Vagina (tissue), 2 donors: ENCODE results near the gene FMNL2.

Source experiments
- POLR2A ChIP-seq, 2 donors: fragments of 450-650 bp; IDR thresholded peaks; one replicate each; pipeline ENCODE4 v1.6.1; 2017; ENCODE audit warnings: antibody characterized with exemption in 2 of 2, mild to moderate bottlenecking in 2 of 2, moderate library complexity in 2 of 2
- POLR2AphosphoS5 ChIP-seq, 2 donors: sonication (generic); formaldehyde crosslinking; IDR thresholded peaks; one replicate each; pipeline ENCODE4 v1.9.0; 2017; ENCODE audit warnings: antibody characterized with exemption in 2 of 2, mild to moderate bottlenecking in 2 of 2, low read depth in 1 of 2; ENCODE audit not compliant: insufficient read depth in 1 of 2
- TF ChIP-seq, protein P1 (sequence below), 3 experiments: fragments of 450-650 bp in 2 of 3; fragments of 200-600 bp in 1 of 3; sonication (generic) in 1 of 3; IDR thresholded peaks; one replicate each; pipeline ENCODE4 v1.5.1; 2017 to 2019; ENCODE audit warnings: antibody characterized with exemption in 3 of 3, mild to moderate bottlenecking in 2 of 3, moderate library complexity in 2 of 3

DNA sequence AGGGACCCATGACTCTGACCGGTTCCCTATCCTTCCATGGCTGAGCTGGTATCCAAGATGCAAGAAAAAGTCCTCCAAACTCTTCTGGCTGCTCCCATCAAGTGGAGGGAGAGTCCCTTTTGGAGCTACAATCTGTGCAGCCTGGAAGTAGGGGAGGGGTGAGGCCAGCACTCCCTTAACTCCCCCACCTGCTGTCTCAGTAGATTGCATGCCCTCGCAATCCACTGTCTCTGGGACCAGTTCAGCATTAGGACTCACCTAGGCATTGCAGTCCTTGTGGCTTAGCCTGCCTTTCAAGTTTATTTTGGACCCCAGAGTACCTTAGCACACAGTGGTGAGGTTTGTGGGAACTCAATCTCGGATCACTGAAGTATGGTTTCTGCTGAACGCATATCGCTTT is 14.2 kb upstream of the FMNL2 start:
- TF ChIP-seq, protein P1, sequence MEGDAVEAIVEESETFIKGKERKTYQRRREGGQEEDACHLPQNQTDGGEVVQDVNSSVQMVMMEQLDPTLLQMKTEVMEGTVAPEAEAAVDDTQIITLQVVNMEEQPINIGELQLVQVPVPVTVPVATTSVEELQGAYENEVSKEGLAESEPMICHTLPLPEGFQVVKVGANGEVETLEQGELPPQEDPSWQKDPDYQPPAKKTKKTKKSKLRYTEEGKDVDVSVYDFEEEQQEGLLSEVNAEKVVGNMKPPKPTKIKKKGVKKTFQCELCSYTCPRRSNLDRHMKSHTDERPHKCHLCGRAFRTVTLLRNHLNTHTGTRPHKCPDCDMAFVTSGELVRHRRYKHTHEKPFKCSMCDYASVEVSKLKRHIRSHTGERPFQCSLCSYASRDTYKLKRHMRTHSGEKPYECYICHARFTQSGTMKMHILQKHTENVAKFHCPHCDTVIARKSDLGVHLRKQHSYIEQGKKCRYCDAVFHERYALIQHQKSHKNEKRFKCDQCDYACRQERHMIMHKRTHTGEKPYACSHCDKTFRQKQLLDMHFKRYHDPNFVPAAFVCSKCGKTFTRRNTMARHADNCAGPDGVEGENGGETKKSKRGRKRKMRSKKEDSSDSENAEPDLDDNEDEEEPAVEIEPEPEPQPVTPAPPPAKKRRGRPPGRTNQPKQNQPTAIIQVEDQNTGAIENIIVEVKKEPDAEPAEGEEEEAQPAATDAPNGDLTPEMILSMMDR (IDR thresholded peaks at IDR 0.05): no peak
- no peak for TF ChIP-seq POLR2A (IDR thresholded peaks at IDR 0.05)
- no peak for TF ChIP-seq POLR2AphosphoS5 (IDR thresholded peaks at IDR 0.05; ENCODE audit: insufficient read depth in 1 of 2, low read depth in 1 of 2)
